ENCODE measurements around the gene MRPS27. TPM values are rescaled to one million over a fixed set of nuclear protein-coding genes. Genes with fewer than 3 reads are reported as not detected.

Gene MRPS27
- total and polyA plus RNA-seq, 9 of the 15 experiments (the other 6 are each of a cell fraction or from before 2014, with no cell fraction given): 73.6 to 144 (median 106) TPM

DNA sequence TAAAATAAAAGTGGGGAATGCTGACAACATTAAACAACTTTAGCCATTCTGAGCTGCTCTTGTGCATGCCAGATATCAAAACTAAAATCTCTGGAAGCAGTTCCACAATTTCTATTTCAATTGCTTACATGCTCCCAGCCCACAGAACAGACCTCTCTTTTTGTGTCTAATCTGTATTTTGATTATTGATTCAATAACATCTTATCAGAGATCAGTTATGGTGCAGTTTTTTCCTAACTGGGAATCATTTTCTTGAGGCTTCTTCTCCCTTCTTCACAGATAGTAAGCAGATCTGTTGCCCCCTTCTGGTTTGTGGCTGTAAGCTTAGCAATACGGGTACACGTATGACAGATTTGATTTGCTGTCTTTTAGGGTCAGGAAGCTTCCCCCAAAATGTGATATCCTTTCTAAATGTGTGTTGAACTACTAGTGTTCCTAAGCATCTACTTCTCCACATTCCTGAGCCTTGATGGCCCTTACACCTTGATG, 39.4 kb downstream of the MRPS27 start (continued):
- TF ChIP-seq, protein P1, sequence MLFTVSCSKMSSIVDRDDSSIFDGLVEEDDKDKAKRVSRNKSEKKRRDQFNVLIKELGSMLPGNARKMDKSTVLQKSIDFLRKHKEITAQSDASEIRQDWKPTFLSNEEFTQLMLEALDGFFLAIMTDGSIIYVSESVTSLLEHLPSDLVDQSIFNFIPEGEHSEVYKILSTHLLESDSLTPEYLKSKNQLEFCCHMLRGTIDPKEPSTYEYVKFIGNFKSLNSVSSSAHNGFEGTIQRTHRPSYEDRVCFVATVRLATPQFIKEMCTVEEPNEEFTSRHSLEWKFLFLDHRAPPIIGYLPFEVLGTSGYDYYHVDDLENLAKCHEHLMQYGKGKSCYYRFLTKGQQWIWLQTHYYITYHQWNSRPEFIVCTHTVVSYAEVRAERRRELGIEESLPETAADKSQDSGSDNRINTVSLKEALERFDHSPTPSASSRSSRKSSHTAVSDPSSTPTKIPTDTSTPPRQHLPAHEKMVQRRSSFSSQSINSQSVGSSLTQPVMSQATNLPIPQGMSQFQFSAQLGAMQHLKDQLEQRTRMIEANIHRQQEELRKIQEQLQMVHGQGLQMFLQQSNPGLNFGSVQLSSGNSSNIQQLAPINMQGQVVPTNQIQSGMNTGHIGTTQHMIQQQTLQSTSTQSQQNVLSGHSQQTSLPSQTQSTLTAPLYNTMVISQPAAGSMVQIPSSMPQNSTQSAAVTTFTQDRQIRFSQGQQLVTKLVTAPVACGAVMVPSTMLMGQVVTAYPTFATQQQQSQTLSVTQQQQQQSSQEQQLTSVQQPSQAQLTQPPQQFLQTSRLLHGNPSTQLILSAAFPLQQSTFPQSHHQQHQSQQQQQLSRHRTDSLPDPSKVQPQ (CRISPR knock-in tag; IDR thresholded peaks at IDR 0.05; ENCODE audit: borderline replicate concordance): no peak
- TF ChIP-seq KHSRP (IDR thresholded peaks at IDR 0.05): no peak
- no peak for TF ChIP-seq MCM5 (IDR thresholded peaks at IDR 0.05; ENCODE audit: low read depth)
- no peak for TF ChIP-seq TEAD4 (IDR thresholded peaks at IDR 0.05; ENCODE audit: low read length)
- TF ChIP-seq TEAD4 (CRISPR knock-in tag; IDR thresholded peaks at IDR 0.05; ENCODE audit: borderline replicate concordance): no peak
- TF ChIP-seq XRCC3 (IDR thresholded peaks at IDR 0.05): no peak
- TF ChIP-seq STAG1 (CRISPR knock-in tag; IDR thresholded peaks at IDR 0.05; ENCODE audit: borderline replicate concordance): no peak
- no peak for TF ChIP-seq KLF1 (tag; IDR thresholded peaks at IDR 0.05)
- TF ChIP-seq, protein P2, sequence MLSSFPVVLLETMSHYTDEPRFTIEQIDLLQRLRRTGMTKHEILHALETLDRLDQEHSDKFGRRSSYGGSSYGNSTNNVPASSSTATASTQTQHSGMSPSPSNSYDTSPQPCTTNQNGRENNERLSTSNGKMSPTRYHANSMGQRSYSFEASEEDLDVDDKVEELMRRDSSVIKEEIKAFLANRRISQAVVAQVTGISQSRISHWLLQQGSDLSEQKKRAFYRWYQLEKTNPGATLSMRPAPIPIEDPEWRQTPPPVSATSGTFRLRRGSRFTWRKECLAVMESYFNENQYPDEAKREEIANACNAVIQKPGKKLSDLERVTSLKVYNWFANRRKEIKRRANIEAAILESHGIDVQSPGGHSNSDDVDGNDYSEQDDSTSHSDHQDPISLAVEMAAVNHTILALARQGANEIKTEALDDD (IDR thresholded peaks at IDR 0.05): no peak
- TF ChIP-seq, protein P3, sequence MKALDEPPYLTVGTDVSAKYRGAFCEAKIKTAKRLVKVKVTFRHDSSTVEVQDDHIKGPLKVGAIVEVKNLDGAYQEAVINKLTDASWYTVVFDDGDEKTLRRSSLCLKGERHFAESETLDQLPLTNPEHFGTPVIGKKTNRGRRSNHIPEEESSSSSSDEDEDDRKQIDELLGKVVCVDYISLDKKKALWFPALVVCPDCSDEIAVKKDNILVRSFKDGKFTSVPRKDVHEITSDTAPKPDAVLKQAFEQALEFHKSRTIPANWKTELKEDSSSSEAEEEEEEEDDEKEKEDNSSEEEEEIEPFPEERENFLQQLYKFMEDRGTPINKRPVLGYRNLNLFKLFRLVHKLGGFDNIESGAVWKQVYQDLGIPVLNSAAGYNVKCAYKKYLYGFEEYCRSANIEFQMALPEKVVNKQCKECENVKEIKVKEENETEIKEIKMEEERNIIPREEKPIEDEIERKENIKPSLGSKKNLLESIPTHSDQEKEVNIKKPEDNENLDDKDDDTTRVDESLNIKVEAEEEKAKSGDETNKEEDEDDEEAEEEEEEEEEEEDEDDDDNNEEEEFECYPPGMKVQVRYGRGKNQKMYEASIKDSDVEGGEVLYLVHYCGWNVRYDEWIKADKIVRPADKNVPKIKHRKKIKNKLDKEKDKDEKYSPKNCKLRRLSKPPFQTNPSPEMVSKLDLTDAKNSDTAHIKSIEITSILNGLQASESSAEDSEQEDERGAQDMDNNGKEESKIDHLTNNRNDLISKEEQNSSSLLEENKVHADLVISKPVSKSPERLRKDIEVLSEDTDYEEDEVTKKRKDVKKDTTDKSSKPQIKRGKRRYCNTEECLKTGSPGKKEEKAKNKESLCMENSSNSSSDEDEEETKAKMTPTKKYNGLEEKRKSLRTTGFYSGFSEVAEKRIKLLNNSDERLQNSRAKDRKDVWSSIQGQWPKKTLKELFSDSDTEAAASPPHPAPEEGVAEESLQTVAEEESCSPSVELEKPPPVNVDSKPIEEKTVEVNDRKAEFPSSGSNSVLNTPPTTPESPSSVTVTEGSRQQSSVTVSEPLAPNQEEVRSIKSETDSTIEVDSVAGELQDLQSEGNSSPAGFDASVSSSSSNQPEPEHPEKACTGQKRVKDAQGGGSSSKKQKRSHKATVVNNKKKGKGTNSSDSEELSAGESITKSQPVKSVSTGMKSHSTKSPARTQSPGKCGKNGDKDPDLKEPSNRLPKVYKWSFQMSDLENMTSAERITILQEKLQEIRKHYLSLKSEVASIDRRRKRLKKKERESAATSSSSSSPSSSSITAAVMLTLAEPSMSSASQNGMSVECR (CRISPR knock-in tag; IDR thresholded peaks at IDR 0.05): no peak
- peak; percentile 41; the same call in 1 of the 2 replicates for TF ChIP-seq ZNF583 (CRISPR knock-in tag; IDR thresholded peaks at IDR 0.05)
- no peak for TF ChIP-seq COPS2 (conservative IDR thresholded peaks at IDR 0.05)
- TF ChIP-seq RHOXF2B (CRISPR knock-in tag; conservative IDR thresholded peaks at IDR 0.05): no peak
- TF ChIP-seq MCM7 (IDR thresholded peaks at IDR 0.05): no peak
- TF ChIP-seq RBBP5 (IDR thresholded peaks at IDR 0.05; ENCODE audit: borderline replicate concordance, insufficient read depth, low read length, poor library complexity, severe bottlenecking): no peak
- TF ChIP-seq, protein P4, sequence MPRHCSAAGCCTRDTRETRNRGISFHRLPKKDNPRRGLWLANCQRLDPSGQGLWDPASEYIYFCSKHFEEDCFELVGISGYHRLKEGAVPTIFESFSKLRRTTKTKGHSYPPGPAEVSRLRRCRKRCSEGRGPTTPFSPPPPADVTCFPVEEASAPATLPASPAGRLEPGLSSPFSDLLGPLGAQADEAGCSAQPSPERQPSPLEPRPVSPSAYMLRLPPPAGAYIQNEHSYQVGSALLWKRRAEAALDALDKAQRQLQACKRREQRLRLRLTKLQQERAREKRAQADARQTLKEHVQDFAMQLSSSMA (CRISPR knock-in tag; IDR thresholded peaks at IDR 0.05): no peak
- no peak for TF ChIP-seq PRMT5 (CRISPR knock-in tag; IDR thresholded peaks at IDR 0.05)
- TF ChIP-seq POLR2A (conservative IDR thresholded peaks at IDR 0.05): no peak
- TF ChIP-seq, protein P5, sequence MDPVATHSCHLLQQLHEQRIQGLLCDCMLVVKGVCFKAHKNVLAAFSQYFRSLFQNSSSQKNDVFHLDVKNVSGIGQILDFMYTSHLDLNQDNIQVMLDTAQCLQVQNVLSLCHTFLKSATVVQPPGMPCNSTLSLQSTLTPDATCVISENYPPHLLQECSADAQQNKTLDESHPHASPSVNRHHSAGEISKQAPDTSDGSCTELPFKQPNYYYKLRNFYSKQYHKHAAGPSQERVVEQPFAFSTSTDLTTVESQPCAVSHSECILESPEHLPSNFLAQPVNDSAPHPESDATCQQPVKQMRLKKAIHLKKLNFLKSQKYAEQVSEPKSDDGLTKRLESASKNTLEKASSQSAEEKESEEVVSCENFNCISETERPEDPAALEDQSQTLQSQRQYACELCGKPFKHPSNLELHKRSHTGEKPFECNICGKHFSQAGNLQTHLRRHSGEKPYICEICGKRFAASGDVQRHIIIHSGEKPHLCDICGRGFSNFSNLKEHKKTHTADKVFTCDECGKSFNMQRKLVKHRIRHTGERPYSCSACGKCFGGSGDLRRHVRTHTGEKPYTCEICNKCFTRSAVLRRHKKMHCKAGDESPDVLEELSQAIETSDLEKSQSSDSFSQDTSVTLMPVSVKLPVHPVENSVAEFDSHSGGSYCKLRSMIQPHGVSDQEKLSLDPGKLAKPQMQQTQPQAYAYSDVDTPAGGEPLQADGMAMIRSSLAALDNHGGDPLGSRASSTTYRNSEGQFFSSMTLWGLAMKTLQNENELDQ (CRISPR knock-in tag; IDR thresholded peaks at IDR 0.05; ENCODE audit: borderline replicate concordance): no peak
- no peak for TF ChIP-seq ERF (CRISPR knock-in tag; IDR thresholded peaks at IDR 0.05)
